Endometrial microvascular endothelial cells (primary cell): ENCODE measurements around the gene TYSND1. TPM values are rescaled to one million over a fixed set of nuclear protein-coding genes. Genes with fewer than 3 reads are reported as not detected.

Experiments
- in situ Hi-C: cut with HindIII; loops from 2 replicates; pipeline ENCODE4 v1.10.0; 2017; ENCODE audit warnings: low sequenced_read_pairs, low pct_unique_long_range_greater_than_20kb; ENCODE audit errors: inconsistent ontology term
- total RNA-seq: library from RNA; depleted of rRNA; stranded (reverse); fragments of >200 nt; gene quantifications from one replicate; pipeline ENCODE4 v1.2.3, GENCODE V29; 2015; ENCODE audit errors: inconsistent ontology term

Gene TYSND1
- total RNA-seq, 1 donor from 2014 or later, result 7.0 TPM

GRCh38 chr10:70092389-70092718, 54.1 kb downstream of the TYSND1 start:
- in situ Hi-C loops, result no loop called here

- in situ Hi-C loops, result no loop called here
Measured at GRCh38 chr10:70090951-70091350, 55.5 kb downstream of the TYSND1 start.

GRCh38 chr10:70090013-70090412, 56.5 kb downstream of the TYSND1 start:
- in situ Hi-C loops, result no loop called here

GRCh38 chr10:70088308-70088698, 58.2 kb downstream of the TYSND1 start:
- in situ Hi-C loops, result no loop called here

Other genes with a start within 250 kb of the TYSND1 start
- gene MACROH2A2, start 93.9 kb downstream of the TYSND1 start, total RNA-seq, result 1.1 TPM
- gene AIFM2, start 13.9 kb downstream of the TYSND1 start, total RNA-seq, result 9.3 TPM
- gene SAR1A, start 23.8 kb upstream of the TYSND1 start, total RNA-seq, result 77.5 TPM
- 222 TPM for gene PPA1, start 86.7 kb upstream of the TYSND1 start, total RNA-seq
- not detected for gene NPFFR1, start 137.3 kb upstream of the TYSND1 start, total RNA-seq
- 16.4 TPM for gene LRRC20, start 235.9 kb upstream of the TYSND1 start, total RNA-seq